UCSD-AML1 (cell line): ENCODE data around the gene PIEZO1.
A peak's percentile ranks its signal among the peaks of the same experiment; 100 is the strongest.

Experiments used
- DNase-seq: peaks from one replicate; lab custom pipeline; 2025; ENCODE audit not compliant: unreplicated experiment; lab: John Stamatoyannopoulos, UW

Gene PIEZO1

GRCh38 chr16:88754912-88755744 is 29.9 kb downstream of the PIEZO1 start:
- DNase-seq: no peak

- DNase-seq: no peak
These were observed 30.7 kb downstream of the PIEZO1 start for GRCh38 chr16:88754109-88754911.

GRCh38 chr16:88753602-88754001 is 31.4 kb downstream of the PIEZO1 start:
- DNase-seq: no peak

- no peak for DNase-seq
These were observed 31.8 kb downstream of the PIEZO1 start for GRCh38 chr16:88753191-88753590.

- no peak for DNase-seq
These were observed 32.5 kb downstream of the PIEZO1 start for GRCh38 chr16:88752386-88753002.

- no peak for DNase-seq
These were observed 34.2 kb downstream of the PIEZO1 start for GRCh38 chr16:88750854-88751253.

- DNase-seq: no peak
These were observed 35.7 kb downstream of the PIEZO1 start for GRCh38 chr16:88749358-88749757.

GRCh38 chr16:88748364-88748763 is 36.7 kb downstream of the PIEZO1 start:
- DNase-seq: no peak

- peak; percentile 80 for DNase-seq
These were observed 37.3 kb downstream of the PIEZO1 start for GRCh38 chr16:88747588-88748301.

- no peak for DNase-seq
These were observed 38.5 kb downstream of the PIEZO1 start for GRCh38 chr16:88746506-88746905.

- no peak for DNase-seq
These were observed 40.2 kb downstream of the PIEZO1 start for GRCh38 chr16:88744577-88745521.

GRCh38 chr16:88743693-88744576 is 41.1 kb downstream of the PIEZO1 start:
- peak; percentile 64 for DNase-seq

GRCh38 chr16:88742896-88743605 is 42.0 kb downstream of the PIEZO1 start:
- no peak for DNase-seq

GRCh38 chr16:88741368-88741767 is 43.7 kb downstream of the PIEZO1 start:
- no peak for DNase-seq

GRCh38 chr16:88740727-88741055 is 44.3 kb downstream of the PIEZO1 start:
- DNase-seq: no peak

- DNase-seq: no peak
These were observed 44.9 kb downstream of the PIEZO1 start for GRCh38 chr16:88739977-88740726.

GRCh38 chr16:88739139-88739976 is 45.7 kb downstream of the PIEZO1 start:
- DNase-seq: no peak
